ENCODE measurements around the gene INPP5J.

DNA sequence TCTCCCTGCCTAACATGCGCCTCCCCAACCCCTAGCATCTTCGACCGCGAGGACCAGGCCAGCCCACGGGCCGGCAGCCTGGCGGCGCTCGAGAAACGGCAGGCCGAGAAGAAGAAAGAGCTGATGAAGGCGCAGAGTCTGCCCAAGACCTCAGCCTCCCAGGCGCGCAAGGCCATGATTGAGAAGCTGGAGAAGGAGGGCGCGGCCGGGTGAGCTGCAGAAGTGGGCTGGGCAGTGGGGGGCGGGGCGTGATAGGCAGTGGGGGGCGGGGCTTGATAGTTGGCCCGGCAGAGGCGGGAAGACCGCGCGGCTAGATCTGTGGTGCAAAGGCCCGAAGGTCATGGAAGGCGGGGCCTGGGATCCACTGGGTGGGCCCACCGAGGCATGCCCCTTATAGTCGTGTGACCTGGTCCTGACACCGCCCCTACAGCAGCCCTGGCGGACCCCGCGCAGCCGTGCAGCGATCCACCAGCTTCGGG, 24.1 kb upstream of the INPP5J start:
- TF ChIP-seq CTCF (conservative IDR thresholded peaks at IDR 0.05; ENCODE audit: low read depth, low read length) (no peak), EZH2phosphoT487 (IDR thresholded peaks at IDR 0.05; ENCODE audit: borderline replicate concordance, low read length) (no peak), EZH2 (IDR thresholded peaks at IDR 0.05; ENCODE audit: low read length, unreplicated experiment) (no peak)

Data from PC-3 (cell line).